ENCODE data around the gene LENG8.

The LENG8 gene

DNA sequence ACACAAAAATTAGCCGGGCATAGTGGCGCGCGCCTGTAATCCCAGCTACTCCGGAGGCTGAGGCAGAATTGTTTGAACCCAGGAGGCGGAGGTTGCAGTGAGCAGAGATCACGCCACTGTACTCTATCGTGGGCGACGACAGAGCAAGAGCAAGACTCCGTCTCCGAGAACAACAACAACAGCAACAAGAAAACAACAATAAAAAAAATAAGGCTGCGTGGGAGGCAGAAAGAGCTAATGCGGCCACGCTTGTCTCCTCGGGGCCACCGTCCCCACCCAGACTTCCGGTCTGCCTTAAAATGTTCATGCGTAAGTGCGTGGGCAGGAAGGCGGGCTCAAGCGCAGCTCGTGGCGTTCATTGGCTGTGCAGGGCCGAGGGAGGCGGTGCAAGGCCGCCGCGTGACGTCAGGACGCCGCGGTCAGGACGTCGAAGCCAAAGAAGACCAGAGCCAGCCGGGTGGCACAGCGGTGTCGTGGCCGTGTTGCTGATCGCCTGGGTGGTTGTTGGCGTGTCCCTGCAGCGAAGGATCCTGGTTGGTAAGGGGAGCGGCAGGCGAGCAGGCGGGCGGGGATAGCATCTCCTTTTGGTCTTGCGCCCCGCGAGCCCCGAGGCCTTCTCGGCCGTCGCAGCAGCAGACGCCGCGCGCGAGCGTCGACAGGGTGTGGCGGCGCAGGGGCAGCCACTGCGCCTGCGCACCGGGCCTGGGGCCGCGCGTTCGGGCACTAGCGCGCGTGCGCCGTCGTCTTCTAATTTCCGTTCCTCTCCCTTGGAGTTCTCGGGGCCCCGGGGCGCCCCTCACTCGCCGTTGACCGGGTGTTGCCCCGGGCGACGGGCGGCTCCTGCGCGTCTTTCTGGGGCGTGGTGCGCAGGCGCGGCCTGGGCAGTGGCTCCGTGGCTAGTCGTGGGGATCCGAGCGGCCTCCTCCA lies at the start of gene LENG8:
TSS of gene LENG8 (plus strand) at position 426 of the 927 bp plus-strand sequence. CDS start 2,146 bp downstream, outside the sequence.
- TF ChIP-seq GATA2 (IDR thresholded peaks at IDR 0.05; ENCODE audit: low read depth, low read length) (no peak), GATA3 (IDR thresholded peaks at IDR 0.05; ENCODE audit: low read depth, low read length) (no peak)

DNA sequence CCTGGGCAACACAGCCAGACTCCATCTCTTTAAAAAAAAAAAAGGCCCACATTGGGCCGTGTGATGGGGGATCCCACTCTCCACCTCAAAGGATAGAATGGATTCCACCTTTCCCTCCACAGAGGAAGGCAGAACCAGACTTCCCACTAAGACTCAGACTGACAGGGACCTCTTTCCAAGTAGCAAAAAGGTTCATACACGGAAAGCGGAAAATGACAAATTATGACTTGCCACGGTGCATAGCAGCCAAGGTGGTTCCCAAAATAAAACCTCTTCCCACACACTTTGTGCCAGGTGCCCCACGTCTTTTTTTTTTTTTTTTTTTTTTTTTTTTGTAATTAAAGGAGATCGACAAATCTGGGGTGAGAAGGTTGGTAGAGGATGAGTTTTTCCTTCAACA lies 48.1 kb upstream of the LENG8 start:
- TF ChIP-seq GATA3 (IDR thresholded peaks at IDR 0.05; ENCODE audit: low read depth, low read length) (no peak), GATA2 (IDR thresholded peaks at IDR 0.05; ENCODE audit: low read depth, low read length) (no peak)

DNA sequence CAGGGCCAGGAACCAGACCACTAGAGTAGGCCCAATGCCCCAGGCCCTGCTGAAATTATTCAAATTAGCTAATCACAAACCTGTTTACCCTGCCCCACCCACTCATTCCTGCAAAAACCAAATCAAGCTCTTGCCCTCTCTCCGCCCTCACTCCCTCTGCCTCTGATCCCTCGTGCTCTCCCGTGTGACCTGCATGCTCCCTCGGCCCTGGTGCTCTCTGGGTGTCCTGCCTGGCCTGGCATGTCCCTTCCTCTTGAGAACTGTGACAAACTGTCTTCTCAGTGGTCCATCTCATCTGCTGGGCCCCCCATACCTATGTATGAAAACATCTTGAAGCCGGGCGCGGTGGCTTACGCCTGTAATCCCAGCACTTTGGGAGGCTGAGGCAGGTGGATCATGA lies 45.9 kb upstream of the LENG8 start:
- TF ChIP-seq GATA2 (IDR thresholded peaks at IDR 0.05; ENCODE audit: low read depth, low read length) (no peak), GATA3 (IDR thresholded peaks at IDR 0.05; ENCODE audit: low read depth, low read length) (no peak)

GRCh38 chr19:54405628-54406027 lies 43.4 kb upstream of the LENG8 start:
- TF ChIP-seq GATA3 (IDR thresholded peaks at IDR 0.05; ENCODE audit: low read depth, low read length): no peak

GRCh38 chr19:54407780-54408179 lies 41.2 kb upstream of the LENG8 start:
- no peak for TF ChIP-seq GATA2 (IDR thresholded peaks at IDR 0.05; ENCODE audit: low read depth, low read length)
- TF ChIP-seq GATA3 (IDR thresholded peaks at IDR 0.05; ENCODE audit: low read depth, low read length): no peak

DNA sequence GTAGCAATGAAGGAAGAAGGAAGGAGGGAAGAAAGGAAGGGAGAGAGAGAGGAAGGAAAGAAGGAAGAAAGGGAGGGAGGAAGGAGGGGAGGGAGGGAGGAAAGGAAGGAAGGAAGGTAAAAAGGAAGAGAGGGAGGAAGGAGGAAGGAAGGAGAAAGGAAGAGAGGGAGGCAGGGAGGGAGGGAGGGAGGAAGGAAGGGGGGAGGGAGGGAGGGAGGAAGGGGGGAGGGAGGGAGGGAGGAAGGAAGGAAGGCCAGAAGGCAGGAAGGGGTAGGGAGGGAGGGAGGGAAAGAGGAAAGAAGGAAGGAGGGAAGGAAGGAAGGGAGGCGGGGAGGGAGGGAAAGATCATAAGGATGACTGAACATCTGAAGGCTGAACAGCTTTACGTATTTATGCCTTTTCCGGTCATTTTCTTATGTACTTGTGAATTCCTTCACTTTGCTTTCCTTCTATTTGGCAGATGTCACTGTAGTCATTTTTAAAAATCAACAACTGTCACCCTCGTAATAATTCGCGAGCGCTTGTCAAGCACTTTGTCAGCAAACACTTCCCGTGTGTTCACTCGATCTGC lies 40.5 kb upstream of the LENG8 start:
- TF ChIP-seq GATA2 (IDR thresholded peaks at IDR 0.05; ENCODE audit: low read depth, low read length) (no peak), GATA3 (IDR thresholded peaks at IDR 0.05; ENCODE audit: low read depth, low read length) (no peak)

DNA sequence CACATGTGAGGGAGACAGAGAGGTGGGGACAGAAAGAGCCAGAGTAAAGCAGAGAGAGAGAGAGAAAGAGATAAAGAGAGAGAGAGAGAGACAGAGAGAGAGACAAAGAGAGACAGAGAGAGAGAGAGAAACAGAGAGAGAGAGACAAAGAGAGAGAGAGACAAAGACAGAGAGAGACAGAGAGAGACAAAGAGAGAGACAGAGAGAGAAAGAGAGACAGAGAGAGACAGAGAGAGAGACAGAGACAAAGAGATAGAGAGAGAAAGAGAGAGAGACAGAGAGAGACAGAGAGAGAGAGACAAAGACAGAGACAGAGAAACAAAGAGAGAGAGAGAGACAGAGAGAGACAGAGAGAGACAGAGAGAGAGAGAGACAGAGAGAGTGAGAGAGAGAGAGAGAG lies 38.0 kb upstream of the LENG8 start:
- no peak for TF ChIP-seq GATA3 (IDR thresholded peaks at IDR 0.05; ENCODE audit: low read depth, low read length)
- TF ChIP-seq GATA2 (IDR thresholded peaks at IDR 0.05; ENCODE audit: low read depth, low read length): no peak

GRCh38 chr19:54412877-54413276 lies 36.1 kb upstream of the LENG8 start:
- no peak for TF ChIP-seq GATA2 (IDR thresholded peaks at IDR 0.05; ENCODE audit: low read depth, low read length)

DNA sequence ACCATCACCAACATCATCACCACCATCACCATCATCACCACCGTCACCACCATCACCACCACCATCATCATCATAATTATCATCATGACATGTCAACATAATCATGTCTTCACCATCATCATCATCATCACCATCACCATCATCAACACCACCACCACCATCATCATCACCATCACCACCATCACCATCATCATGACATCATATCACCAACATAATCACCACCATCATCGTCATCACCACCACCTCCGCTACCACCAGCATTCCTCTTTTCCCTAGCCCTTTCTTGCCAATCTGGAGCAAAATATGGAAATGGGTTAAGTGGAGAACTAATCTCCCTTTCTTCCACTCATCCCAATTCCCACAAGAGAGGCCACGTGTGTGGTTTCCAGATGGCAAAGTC lies 34.8 kb upstream of the LENG8 start:
- TF ChIP-seq GATA2 (IDR thresholded peaks at IDR 0.05; ENCODE audit: low read depth, low read length) (no peak), GATA3 (IDR thresholded peaks at IDR 0.05; ENCODE audit: low read depth, low read length) (no peak)

GRCh38 chr19:54415208-54415900 lies 33.6 kb upstream of the LENG8 start, which contains the start of gene TTYH1:
TSS of gene TTYH1 (plus strand) at chr19:54415464. CDS start at chr19:54415553, 89 bp downstream.
- TF ChIP-seq GATA2 (IDR thresholded peaks at IDR 0.05; ENCODE audit: low read depth, low read length) (no peak), GATA3 (IDR thresholded peaks at IDR 0.05; ENCODE audit: low read depth, low read length) (no peak)

- no peak for TF ChIP-seq GATA3 (IDR thresholded peaks at IDR 0.05; ENCODE audit: low read depth, low read length)
These were observed 32.9 kb upstream of the LENG8 start for GRCh38 chr19:54415901-54416673.

DNA sequence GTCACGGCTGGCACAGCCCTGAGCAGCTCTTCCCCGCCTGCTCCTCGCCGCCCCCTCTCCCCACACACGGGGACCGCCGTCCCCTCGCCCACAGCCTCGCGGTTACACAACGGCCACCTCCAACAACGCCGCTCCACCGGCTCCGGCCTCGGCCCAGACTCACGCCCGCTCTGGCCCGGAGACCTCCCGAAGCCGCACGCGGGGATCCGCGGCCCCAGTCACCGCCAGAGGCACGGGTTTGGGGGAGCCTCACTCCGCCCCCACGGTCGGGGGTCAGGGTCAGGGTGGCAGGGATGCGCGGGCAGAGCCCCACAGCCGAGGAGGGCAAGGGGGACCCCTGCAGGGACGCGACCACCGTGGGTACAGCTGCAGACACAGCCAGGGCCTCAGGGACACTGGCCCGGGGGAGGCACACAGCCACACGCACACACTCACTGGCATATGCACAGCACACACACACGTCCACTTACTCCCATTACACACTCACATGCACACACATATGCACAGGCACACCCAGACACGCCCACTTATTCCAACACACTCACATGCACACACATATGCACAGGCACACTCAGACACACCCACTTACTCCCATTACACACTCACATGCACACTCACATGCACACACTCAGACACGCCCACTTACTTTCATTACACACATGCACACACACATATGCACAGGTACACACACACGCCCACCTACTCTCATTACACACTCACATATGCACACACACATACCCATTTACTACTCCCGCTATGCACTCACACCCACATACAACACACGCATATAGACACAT lies 32.1 kb upstream of the LENG8 start:
- TF ChIP-seq GATA3 (IDR thresholded peaks at IDR 0.05; ENCODE audit: low read depth, low read length): no peak
- no peak for TF ChIP-seq GATA2 (IDR thresholded peaks at IDR 0.05; ENCODE audit: low read depth, low read length)

Data from SH-SY5Y (cell line).